CD4-positive, alpha-beta memory T cell (primary cell): ENCODE data around the gene PRRG2. TPM values are rescaled to one million over a fixed set of nuclear protein-coding genes. Genes with fewer than 3 reads are reported as not detected.

Experiments
- CTCF ChIA-PET: fragments of 350-600 bp; sonication (Branson Sonifier 250); formaldehyde crosslinking; loops from one replicate; lab custom pipeline; 2021; ENCODE audit warnings: inconsistent platforms; ENCODE audit not compliant: partially characterized antibody; lab: Charles Lee
- POLR2A ChIA-PET: fragments of 350-600 bp; sonication (Branson Sonifier 250); formaldehyde crosslinking; loops from one replicate; lab custom pipeline; 2021; ENCODE audit not compliant: partially characterized antibody; lab: Charles Lee
- DNase-seq, 5 donors: peaks; one replicate each; pipeline versions ENCODE4 v3.0.0 to v3.0.0-alpha.2; 2020 to 2022; ENCODE audit warnings: mixed read lengths in 1 of 5
- H3K27ac ChIP-seq: one replicate; pipeline ENCODE4 v1.7.0; 2013; ENCODE audit warnings: low read depth, low read length
- H3K27me3 ChIP-seq: 2 replicates; pipeline ENCODE4 v1.7.0; 2013; ENCODE audit warnings: mild to moderate bottlenecking, low read length, moderate library complexity; ENCODE audit not compliant: insufficient read depth
- H3K36me3 ChIP-seq: 2 replicates; pipeline ENCODE4 v1.7.0; 2013; ENCODE audit warnings: mild to moderate bottlenecking, low read length, moderate library complexity; ENCODE audit not compliant: insufficient read depth
- H3K4me1 ChIP-seq: 2 replicates; pipeline ENCODE4 v1.7.0; 2013; ENCODE audit warnings: mild to moderate bottlenecking, low read length, moderate library complexity; ENCODE audit not compliant: insufficient read depth
- H3K4me3 ChIP-seq, 2 donors: one replicate each; pipeline ENCODE4 v1.7.0; 2013; ENCODE audit warnings: low read length in 2 of 2, mild to moderate bottlenecking in 1 of 2
- H3K9me3 ChIP-seq, 2 donors: one replicate each; pipeline ENCODE4 v1.7.0; 2013; ENCODE audit warnings: low read length in 2 of 2, control low read depth in 1 of 2; ENCODE audit not compliant: control insufficient read depth in 1 of 2
- H3K27ac Mint-ChIP-seq, 7 donors: one replicate each; pipeline ENCODE4 v1.8.0; 2020 to 2021; ENCODE audit warnings: mixed read lengths in 7 of 7, mild to moderate bottlenecking in 6 of 7, inconsistent platforms in 3 of 7, moderate library complexity in 3 of 7
- H3K27me3 Mint-ChIP-seq, 2 donors: one replicate each; pipeline ENCODE4 v1.8.0; 2020 to 2021; ENCODE audit warnings: mixed read lengths in 2 of 2
- H3K36me3 Mint-ChIP-seq, 2 donors: one replicate each; pipeline ENCODE4 v1.8.0; 2020 to 2021; ENCODE audit warnings: mixed read lengths in 2 of 2, inconsistent platforms in 1 of 2, mild to moderate bottlenecking in 1 of 2
- H3K4me1 Mint-ChIP-seq, 4 donors: one replicate each; pipeline ENCODE4 v1.8.0; 2020 to 2021; ENCODE audit warnings: mixed read lengths in 4 of 4, mild to moderate bottlenecking in 1 of 4
- H3K4me3 Mint-ChIP-seq, 8 donors: one replicate each; pipeline ENCODE4 v1.8.0; 2020 to 2021; ENCODE audit warnings: mixed read lengths in 8 of 8, mild to moderate bottlenecking in 7 of 8, moderate library complexity in 6 of 8, inconsistent platforms in 3 of 8
- H3K9me3 Mint-ChIP-seq, 8 donors: one replicate each; pipeline ENCODE4 v1.8.0; 2020 to 2021; ENCODE audit warnings: mixed read lengths in 8 of 8, mild to moderate bottlenecking in 5 of 8, inconsistent platforms in 3 of 8, moderate library complexity in 1 of 8
- intact Hi-C: fragments of 100-400 bp; cut with micrococcal nuclease; formaldehyde crosslinking; loops from one replicate; pipeline ENCODE4 v1.15.1; 2023
- polyA plus RNA-seq, 2 donors: library from polyadenylated mRNA; unstranded; fragments of 300-500 nt; fragmentation: Illumina TruSeq; gene quantifications; one replicate each; pipeline ENCODE4 v1.2.3, GENCODE V29; 2021
- total RNA-seq, 2 experiments: library from RNA; stranded (reverse); gene quantifications; one replicate each; pipeline ENCODE4 v1.2.3, GENCODE V29; 2021

The PRRG2 gene
- total and polyA plus RNA-seq, 4 experiments from 2014 or later = 0.34 to 1.7 (median 1.0) TPM; not detected in 1

DNA sequence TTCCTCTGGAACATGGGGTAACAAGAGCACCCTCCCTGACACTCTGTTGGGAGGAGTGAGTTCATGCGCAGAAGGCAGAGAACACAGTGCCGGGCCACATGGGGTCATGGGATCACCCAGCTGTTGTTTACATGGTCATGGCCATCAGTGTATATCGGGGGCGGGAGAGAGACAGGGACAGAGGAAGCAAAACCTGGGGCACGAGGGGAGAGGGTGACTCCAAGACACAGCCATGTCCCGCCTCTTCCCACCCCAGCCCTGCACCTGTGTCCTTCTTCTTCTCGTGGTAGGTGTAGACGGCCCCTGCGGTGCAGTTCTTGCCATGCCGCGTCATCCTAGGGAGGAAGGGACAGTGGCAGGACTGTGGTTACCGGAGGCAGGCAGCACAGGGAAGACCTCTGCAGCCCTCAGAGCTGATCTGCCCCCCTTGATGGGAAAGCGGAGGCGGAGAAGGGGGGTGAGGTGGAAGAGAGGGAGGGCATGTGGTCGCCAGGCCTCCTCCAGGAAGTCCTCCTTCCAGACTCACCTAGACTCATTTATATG is 20.7 kb upstream of the PRRG2 start:
- H3K36me3 Mint-ChIP-seq = peaks cover 42 to 44% of the 10 kb centered on the region in 2 donors
- no peaks in the 10 kb centered on the region for H3K27me3 Mint-ChIP-seq
- no peaks in the 10 kb centered on the region for H3K27me3 ChIP-seq
- DNase-seq = peak; percentile 48 to 76 (median 51)
- peak overlapping the region; percentile 91 to 98 (median 95) for H3K4me3 Mint-ChIP-seq
- H3K9me3 ChIP-seq = no peaks in the 10 kb centered on the region
- peaks cover 52 to 90% (median 67%) of the 10 kb centered on the region in 4 donors for H3K4me1 Mint-ChIP-seq
- ChIA-PET POLR2A (interaction anchor here (0.9 to 17.3 kb wide), 15 partner anchors 4 to 595 kb away, joined by 3 to 629 read pairs (median 3); partner anchors contain the start of genes BCL2L12, FTL, FUZ and IRF3), CTCF (interaction anchor here (0.8 to 11.5 kb wide), 9 partner anchors 9 to 68 kb away, joined by 3 to 179 read pairs (median 6); no protein-coding TSS in a partner anchor)
- intact Hi-C loops = loop anchor here (1.0 kb wide), 1 partner anchor 8 kb away; no protein-coding TSS in a partner anchor
- peaks cover 34% of the 10 kb centered on the region for H3K36me3 ChIP-seq
- H3K9me3 Mint-ChIP-seq = no peaks in the 10 kb centered on the region
- H3K4me3 ChIP-seq = peak overlapping the region; percentile 59 to 92
- H3K27ac ChIP-seq = peak overlapping the region; percentile 73
- peaks cover 98% of the 10 kb centered on the region for H3K4me1 ChIP-seq
- peak overlapping the region; percentile 89 to 99 (median 97) for H3K27ac Mint-ChIP-seq

DNA sequence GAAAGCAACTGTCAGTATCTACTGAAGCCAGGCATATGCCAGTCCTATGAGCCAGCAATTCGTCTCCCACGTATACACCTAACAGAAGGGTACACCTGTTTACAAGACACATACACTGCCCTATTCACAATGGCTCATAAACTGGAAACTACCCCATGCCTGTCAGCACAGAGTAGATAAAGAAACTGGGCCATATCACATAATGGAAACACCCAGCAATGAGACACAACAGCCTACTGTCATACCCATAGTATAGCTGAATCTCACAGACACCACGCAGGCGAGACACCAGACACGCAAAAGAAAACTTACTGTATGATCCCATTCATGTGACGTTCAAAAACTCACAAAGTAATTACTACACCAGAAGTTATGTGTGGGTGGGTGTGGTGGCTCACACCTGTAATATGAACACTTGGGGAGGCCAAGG is 16.5 kb upstream of the PRRG2 start:
- Histone ChIP-seq H3K4me3 (peak overlapping the region in 1 of 2 donors; percentile 25), H3K9me3 (no peaks in the 10 kb centered on the region), H3K4me1 (peaks cover 98% of the 10 kb centered on the region), H3K27me3 (no peaks in the 10 kb centered on the region), H3K27ac (peak overlapping the region; percentile 58), H3K36me3 (peaks cover 2% of the 10 kb centered on the region)
- Mint-ChIP-seq H3K4me3 (peak overlapping the region; percentile 42 to 79 (median 68)), H3K9me3 (peaks cover 0 to 1% (median 0%) of the 10 kb centered on the region in 8 donors), H3K36me3 (peaks cover 12 to 23% of the 10 kb centered on the region in 2 donors), H3K27me3 (no peaks in the 10 kb centered on the region), H3K27ac (peak overlapping the region; percentile 91 to 98 (median 93)), H3K4me1 (peaks cover 55 to 89% (median 73%) of the 10 kb centered on the region in 4 donors)
- ChIA-PET POLR2A (interaction anchor here (1.0 to 17.3 kb wide), 7 partner anchors 11 to 112 kb away, joined by 3 to 629 read pairs (median 4); partner anchors contain the start of genes PRMT1 and SCAF1), CTCF (interaction anchor here (2.6 to 11.5 kb wide), 3 partner anchors 11 to 107 kb away, joined by 10 to 179 read pairs (median 40); no protein-coding TSS in a partner anchor)
- intact Hi-C loops = no loop called here
- DNase-seq = peak in 4 of 5 donors; percentile 44 to 85 (median 55)

DNA sequence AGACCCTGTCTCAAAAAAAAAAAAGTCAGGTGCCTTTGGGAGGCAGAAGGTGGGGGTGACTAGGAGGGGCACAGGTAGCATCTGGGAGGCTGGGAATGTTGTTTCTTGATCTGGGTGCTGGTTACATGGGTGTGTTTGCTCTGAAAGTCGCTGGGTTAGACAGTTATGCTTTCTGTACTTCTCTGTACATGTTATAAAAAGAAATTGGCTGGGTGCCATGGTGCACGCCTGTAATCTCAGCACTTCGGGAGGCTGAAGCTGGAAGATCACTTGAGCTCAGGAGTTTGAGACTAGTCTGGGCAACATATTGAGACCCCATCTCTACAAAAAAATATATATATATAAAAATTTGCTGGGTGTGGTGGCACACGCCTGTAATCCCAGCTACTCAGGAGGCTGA is 15.9 kb upstream of the PRRG2 start:
- Mint-ChIP-seq H3K27ac (peak overlapping the region; percentile 91 to 98 (median 93)), H3K4me3 (peak overlapping the region in 7 of 8 donors; percentile 59 to 79 (median 68)), H3K27me3 (no peaks in the 10 kb centered on the region), H3K36me3 (peaks cover 9 to 17% of the 10 kb centered on the region in 2 donors), H3K4me1 (peaks cover 54 to 89% (median 73%) of the 10 kb centered on the region in 4 donors), H3K9me3 (peaks cover 0 to 2% (median 0%) of the 10 kb centered on the region in 8 donors)
- H3K27ac ChIP-seq = peak overlapping the region; percentile 58
- no peaks in the 10 kb centered on the region for H3K27me3 ChIP-seq
- H3K4me3 ChIP-seq = no peak overlapping the region
- ChIA-PET POLR2A (interaction anchor here (1.3 to 17.3 kb wide), 5 partner anchors 12 to 111 kb away, joined by 4 to 629 read pairs (median 5); partner anchors contain the start of gene PRMT1), CTCF (interaction anchor here (0.9 to 11.5 kb wide), 5 partner anchors 12 to 106 kb away, joined by 3 to 179 read pairs (median 10); partner anchors contain the start of gene FLT3LG)
- DNase-seq = peak in 2 of 5 donors; percentile 41 to 43
- intact Hi-C loops = no loop called here
- H3K4me1 ChIP-seq = peaks cover 98% of the 10 kb centered on the region
- no peaks in the 10 kb centered on the region for H3K36me3 ChIP-seq
- H3K9me3 ChIP-seq = no peaks in the 10 kb centered on the region

DNA sequence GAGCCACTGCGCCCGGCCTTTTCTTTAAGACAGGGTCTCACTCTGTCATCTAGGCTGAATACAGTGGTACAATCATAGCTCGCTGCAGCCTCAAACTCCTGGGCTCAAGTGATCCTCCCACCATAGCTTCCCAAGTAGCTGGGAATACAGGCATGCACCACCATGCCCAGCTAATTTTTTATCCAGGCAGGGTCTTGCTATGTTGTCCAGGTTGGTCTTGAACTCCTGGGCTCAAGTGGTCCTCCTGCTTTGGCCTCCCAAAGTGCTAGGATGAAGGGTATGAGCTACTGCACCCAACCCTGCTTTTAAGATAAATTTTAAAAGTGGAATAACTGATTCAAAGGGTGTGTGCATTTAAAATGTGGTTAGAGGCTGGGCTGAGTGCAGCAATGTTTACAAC is 14.8 kb upstream of the PRRG2 start:
- no peaks in the 10 kb centered on the region for H3K36me3 ChIP-seq
- intact Hi-C loops = no loop called here
- H3K27me3 Mint-ChIP-seq = no peaks in the 10 kb centered on the region
- DNase-seq = no peak
- peak overlapping the region in 7 of 8 donors; percentile 36 to 69 (median 54) for H3K4me3 Mint-ChIP-seq
- no peaks in the 10 kb centered on the region for H3K9me3 ChIP-seq
- no peaks in the 10 kb centered on the region for H3K27me3 ChIP-seq
- H3K9me3 Mint-ChIP-seq = peaks cover 0 to 2% (median 0%) of the 10 kb centered on the region in 8 donors
- peaks cover 7 to 13% of the 10 kb centered on the region in 2 donors for H3K36me3 Mint-ChIP-seq
- ChIA-PET POLR2A (interaction anchor here (0.6 to 17.3 kb wide), 7 partner anchors 13 to 110 kb away, joined by 3 to 629 read pairs (median 5); partner anchors contain the start of gene PRMT1), CTCF (interaction anchor here (0.7 to 11.5 kb wide), 10 partner anchors 8 to 105 kb away, joined by 3 to 179 read pairs (median 4); no protein-coding TSS in a partner anchor)
- no peak overlapping the region for H3K4me3 ChIP-seq
- peaks cover 98% of the 10 kb centered on the region for H3K4me1 ChIP-seq
- H3K27ac Mint-ChIP-seq = peak overlapping the region; percentile 52 to 98 (median 93)
- H3K4me1 Mint-ChIP-seq = peaks cover 52 to 87% (median 71%) of the 10 kb centered on the region in 4 donors
- no peak overlapping the region for H3K27ac ChIP-seq

DNA sequence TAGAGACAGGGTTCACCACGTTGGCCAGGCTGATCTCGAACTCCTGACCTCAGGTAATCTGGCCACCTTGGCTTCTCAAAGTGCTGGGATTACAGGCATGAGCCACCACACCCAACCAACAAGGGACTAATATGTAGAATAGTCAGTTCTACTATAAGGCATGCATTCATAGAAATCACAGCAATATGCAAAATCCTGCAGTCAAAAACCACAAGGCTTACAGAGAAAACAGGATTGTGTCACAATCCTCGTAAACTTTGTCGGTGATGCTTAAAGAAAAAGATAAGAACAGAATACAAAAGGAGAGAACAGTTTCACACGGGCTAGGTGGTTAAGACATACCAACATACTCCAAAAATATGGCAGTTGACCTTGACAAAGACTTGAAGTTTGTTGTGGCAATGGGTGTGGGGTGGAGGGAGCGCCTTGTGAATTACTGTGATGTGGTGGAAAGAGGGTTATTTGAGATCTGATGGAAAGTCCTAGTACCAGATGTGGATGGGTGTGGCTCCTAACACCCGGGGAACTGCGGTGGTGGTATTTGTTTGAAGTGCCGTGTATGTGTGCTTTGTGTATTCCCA is 13.2 kb upstream of the PRRG2 start:
- Histone ChIP-seq H3K27me3 (no peaks in the 10 kb centered on the region), H3K4me3 (peak overlapping the region in 1 of 2 donors; percentile 5), H3K4me1 (peaks cover 87% of the 10 kb centered on the region), H3K36me3 (no peaks in the 10 kb centered on the region), H3K27ac (peak overlapping the region; percentile 53), H3K9me3 (no peaks in the 10 kb centered on the region)
- Mint-ChIP-seq H3K36me3 (peaks cover 9 to 11% of the 10 kb centered on the region in 2 donors), H3K4me3 (peak overlapping the region; percentile 48 to 90 (median 78)), H3K4me1 (peaks cover 46 to 75% (median 62%) of the 10 kb centered on the region in 4 donors), H3K27me3 (no peaks in the 10 kb centered on the region), H3K27ac (peak overlapping the region; percentile 90 to 99 (median 97)), H3K9me3 (peaks cover 0 to 2% (median 0%) of the 10 kb centered on the region in 8 donors)
- POLR2A ChIA-PET = interaction anchor here (0.6 to 17.3 kb wide), 14 partner anchors 14 to 116 kb away, joined by 3 to 629 read pairs (median 6); partner anchors contain the start of genes FLT3LG, PIH1D1, RCN3 and RPL13A
- peak; percentile 92 to 97 (median 95) for DNase-seq
- CTCF ChIA-PET = interaction anchor here (0.6 to 11.5 kb wide), 13 partner anchors 8 to 265 kb away, joined by 3 to 299 read pairs (median 13); partner anchors contain the start of genes FLT3LG and PRMT1
- intact Hi-C loops = loop anchor here (1.0 kb wide), 1 partner anchor 8 kb away; no protein-coding TSS in a partner anchor

DNA sequence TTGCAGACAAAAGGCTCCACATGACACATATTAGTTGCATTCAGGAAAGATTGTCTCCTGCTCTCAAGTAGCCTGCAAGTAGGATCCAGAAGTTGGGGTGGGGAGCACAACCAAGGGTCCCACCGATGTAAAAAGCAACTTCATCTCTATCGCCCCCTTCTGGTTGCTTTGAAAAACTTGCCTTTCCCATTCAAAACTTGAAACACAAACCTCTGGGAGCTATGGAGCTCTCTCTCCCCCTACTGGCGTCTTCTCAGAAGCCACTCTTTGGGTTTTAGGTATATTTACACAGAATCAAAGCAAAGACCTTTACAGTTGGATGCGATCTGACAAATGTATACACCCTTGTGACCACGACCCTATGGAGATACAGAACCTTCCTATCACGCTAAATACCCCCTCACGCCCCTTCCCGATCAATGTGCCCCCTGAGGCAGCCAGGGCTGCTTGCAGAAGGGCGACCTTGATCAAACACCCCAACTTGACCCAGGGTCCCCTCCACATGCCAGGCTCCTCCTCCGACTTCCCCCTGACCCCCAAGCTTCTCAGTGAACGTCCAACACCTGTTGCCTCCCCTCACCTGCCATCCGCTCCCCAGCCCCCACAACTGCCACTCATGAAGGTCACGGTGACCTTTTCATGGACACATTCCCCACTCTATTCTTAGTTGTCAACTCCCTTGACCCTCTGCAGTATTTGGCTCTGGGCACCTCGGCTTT is 10.8 kb upstream of the PRRG2 start:
- Histone ChIP-seq H3K4me1 (peaks cover 64% of the 10 kb centered on the region), H3K27ac (no peak overlapping the region), H3K27me3 (no peaks in the 10 kb centered on the region), H3K4me3 (no peak overlapping the region), H3K36me3 (peaks cover 3% of the 10 kb centered on the region), H3K9me3 (no peaks in the 10 kb centered on the region)
- H3K36me3 Mint-ChIP-seq = peaks cover 1 to 25% of the 10 kb centered on the region in 2 donors
- DNase-seq = peak; percentile 82 to 85 (median 84)
- H3K4me3 Mint-ChIP-seq = peak overlapping the region; percentile 68 to 91 (median 78)
- H3K4me1 Mint-ChIP-seq = peaks cover 34 to 64% (median 47%) of the 10 kb centered on the region in 4 donors
- ChIA-PET POLR2A (interaction anchor here (0.6 to 17.3 kb wide), 17 partner anchors 10 to 307 kb away, joined by 3 to 629 read pairs (median 10); partner anchors contain the start of genes AKT1S1, FLT3LG, NOSIP and PRMT1), CTCF (interaction anchor here (0.6 to 7.0 kb wide), 29 partner anchors 9 to 345 kb away, joined by 3 to 299 read pairs (median 6); partner anchors contain the start of genes FCGRT, FLT3LG, NOSIP and PRMT1)
- peaks cover 0 to 2% (median 0%) of the 10 kb centered on the region in 8 donors for H3K9me3 Mint-ChIP-seq
- intact Hi-C loops = loop anchor here (1.0 kb wide), 5 partner anchors 17 to 178 kb away; partner anchors contain the start of gene FLT3LG
- H3K27me3 Mint-ChIP-seq = no peaks in the 10 kb centered on the region
- H3K27ac Mint-ChIP-seq = peak overlapping the region; percentile 90 to 98 (median 95)
